ENCODE data around the gene CAB39L.

The CAB39L gene

DNA sequence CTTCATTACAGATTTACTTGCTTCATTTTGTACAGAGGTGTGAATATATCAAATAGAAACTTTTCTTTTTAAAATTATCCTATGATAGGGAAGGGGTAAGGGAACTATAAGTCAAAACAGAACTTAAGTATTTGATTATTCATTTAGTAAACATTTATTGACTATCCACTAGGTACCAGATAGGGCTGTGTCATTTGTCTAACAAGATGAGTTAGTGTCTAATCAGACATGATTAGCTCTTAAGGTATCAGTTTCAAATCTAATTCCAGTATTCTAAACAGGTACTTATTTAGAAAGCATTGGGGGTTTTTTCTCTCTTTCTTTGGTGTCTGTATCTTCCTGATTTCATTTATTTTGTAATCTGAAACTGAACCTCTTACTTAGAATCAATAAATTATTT lies 164.0 kb downstream of the CAB39L start:
- no peak for DNase-seq (ENCODE audit: low read depth)

DNA sequence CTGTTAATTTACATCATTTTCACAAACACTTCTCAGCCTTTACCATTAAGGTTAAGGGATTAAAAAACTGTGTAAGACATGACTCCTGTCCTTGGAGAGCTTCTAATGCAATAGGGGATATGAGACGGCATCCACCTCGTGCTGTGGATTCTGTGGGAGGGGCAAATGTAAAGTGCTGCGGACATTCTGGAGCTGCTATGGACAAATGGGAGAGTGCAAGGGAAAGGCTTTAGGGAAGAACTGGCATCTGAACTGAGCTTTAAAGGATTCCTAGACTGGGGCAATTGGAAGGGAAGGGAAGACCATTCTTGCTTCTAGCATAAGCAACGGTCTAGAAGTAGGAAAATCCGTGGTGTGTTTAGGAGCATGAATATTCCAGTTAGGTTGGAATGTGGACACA lies 164.8 kb downstream of the CAB39L start:
- DNase-seq (ENCODE audit: low read depth): no peak

DNA sequence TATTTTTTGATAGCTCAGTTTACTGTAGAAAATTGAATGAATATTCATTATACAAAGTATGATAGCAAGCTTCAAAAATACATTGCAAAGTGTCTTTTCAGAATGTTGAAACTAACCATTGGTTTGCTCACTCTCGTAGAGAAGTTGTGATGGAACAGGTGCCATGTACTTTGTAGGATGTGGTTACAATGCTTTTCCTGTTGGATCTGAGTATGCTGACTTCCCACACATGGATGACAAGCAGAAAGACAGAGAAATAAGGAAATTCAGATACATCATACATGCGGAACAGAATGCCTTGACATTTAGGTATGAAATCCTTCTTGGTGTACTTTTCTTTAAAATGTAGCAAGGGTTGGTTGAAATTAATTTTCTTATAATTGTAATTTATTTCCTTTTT lies 165.7 kb downstream of the CAB39L start:
- no peak for DNase-seq (ENCODE audit: low read depth)

DNA sequence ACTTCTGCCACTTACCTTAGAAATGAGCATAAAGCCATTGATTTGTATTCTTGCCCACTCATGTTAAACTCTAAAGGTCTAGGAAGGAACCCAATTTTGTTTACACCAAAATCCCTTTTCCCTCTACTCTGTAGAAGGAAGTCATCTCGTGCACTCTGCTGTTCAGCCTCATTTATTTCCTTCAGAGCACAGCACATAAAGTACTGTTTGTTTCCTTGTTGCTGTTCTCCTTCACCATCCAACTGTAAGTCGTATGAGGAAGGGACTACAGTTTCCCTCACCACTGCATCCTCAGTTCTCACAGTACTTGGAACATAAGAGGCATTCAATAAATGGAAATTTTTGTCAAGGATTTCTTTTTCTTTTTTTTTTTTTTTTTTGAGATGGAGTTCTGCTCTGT lies 171.6 kb downstream of the CAB39L start:
- no peak for DNase-seq (ENCODE audit: low read depth)

DNA sequence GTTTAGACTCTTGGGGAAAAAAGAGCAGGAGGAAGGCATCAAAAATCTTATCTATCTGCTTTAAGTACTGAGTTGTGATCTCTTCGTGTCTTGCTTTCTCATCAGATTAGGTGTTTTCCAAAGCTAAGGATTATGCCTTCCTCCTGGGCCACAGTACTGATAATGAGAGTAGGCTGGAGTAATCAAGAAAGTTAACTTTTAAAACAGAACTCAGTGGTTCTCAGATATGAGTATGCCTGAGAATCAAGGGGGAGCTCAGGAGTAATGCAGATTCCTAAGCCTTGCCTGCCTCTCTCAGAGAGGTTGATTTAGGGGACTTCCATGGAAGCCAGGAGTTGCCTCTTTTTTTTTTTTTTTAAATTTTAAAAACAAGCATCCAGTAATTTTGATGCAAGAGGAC lies 172.6 kb downstream of the CAB39L start:
- DNase-seq (ENCODE audit: low read depth): no peak

DNA sequence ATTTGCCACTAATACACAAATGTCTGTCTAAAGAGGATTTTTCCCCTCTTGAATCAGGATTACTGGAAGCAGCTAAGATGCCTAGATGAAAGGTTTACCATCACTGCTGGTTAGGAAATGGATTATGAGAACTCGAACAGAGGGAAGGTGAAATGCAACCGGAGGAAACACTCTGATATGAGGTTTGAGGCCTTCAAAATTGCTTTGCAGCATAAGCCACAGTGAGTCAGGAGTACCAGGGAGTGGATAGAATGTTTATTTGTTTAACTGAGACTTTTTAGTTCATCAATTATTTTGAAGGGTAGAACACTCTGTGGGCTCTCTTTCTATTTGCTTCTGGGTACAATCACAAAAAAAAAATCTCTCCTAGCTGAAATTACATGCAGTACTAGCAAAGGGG lies 178.0 kb downstream of the CAB39L start:
- no peak for DNase-seq (ENCODE audit: low read depth)

DNA sequence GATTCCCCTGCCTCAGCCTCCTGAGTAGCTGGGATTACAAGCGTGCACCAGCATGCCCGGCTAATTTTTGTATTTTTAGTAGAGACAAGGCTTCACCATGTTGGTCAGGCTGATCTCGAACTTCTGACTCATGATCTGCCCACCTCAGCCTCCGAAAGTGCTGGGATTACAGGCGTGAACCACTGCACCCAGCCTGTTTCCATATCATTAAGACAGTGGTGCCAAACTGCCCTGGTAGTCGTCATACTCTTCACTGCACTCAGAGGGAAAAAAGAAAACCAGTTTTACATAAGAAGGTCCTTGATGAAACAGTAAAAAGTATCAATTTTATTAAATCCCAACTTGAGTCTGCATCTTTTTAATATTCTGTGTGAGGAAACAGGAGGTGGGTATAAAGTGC lies 181.2 kb downstream of the CAB39L start:
- DNase-seq (ENCODE audit: low read depth): no peak

DNA sequence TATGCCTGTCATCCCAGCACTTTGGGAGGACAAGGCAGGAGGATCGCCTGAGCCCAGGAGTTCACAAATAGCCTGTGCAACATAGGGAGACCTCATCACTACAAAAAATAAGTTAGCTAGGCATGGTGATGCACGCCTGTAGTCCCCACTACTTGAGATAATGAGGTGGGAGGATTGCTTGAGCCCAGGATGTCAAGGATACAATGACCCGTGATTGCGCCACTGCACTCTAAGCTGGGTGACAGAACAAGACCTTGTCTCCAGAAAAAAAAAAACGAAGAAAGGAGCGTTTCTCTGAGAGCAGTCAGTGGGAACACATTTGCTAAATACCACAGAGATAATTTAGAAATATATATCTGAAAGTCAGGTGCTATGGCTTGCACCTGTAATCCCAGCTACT lies 184.3 kb downstream of the CAB39L start:
- no peak for DNase-seq (ENCODE audit: low read depth)

Data from activated gamma-delta T cell treated with anti-CD3 and anti-CD28 coated beads, Interleukin-2, amount 50 U/mL, for 16 hours (primary cell).